Keratinocyte (primary cell): ENCODE results near the gene ETAA1. TPM values are rescaled to one million over a fixed set of nuclear protein-coding genes. Genes with fewer than 3 reads are reported as not detected.

Source experiments
- DNase-seq: peaks from one replicate; pipeline ENCODE4 v3.0.0-alpha.2; 2011; ENCODE audit warnings: low read depth, missing footprints, low spot score
- FAIRE-seq: peaks from 2 replicates; lab custom pipeline; 2011; peaks lifted over from hg19 to GRCh38; lab: Jason Lieb, UNC
- H2AFZ ChIP-seq: 2 replicates; pipeline ENCODE4 v1.6.0; 2012; ENCODE audit warnings: low read length, control low read depth, inconsistent platforms; ENCODE audit not compliant: control insufficient read depth
- H3K27ac ChIP-seq: 2 replicates; pipeline ENCODE4 v1.5.1; 2011; ENCODE audit warnings: low read length; ENCODE audit not compliant: control insufficient read depth, insufficient read depth
- H3K27me3 ChIP-seq: 3 replicates; pipeline ENCODE4 v1.6.0; 2011; ENCODE audit warnings: low read length; ENCODE audit not compliant: control insufficient read depth, insufficient read depth; ENCODE audit errors: extremely low read depth
- H3K36me3 ChIP-seq, 2 experiments: 2 replicates in 1 of 2; 3 replicates in 1 of 2; pipeline ENCODE4 v1.5.1; 2011; ENCODE audit warnings: low read length in 2 of 2, mild to moderate bottlenecking in 1 of 2; ENCODE audit not compliant: control insufficient read depth in 2 of 2, insufficient read depth in 2 of 2; ENCODE audit errors: extremely low read depth in 1 of 2
- H3K4me1 ChIP-seq: 3 replicates; pipeline ENCODE4 v1.5.1; 2011; ENCODE audit warnings: low read length; ENCODE audit not compliant: control insufficient read depth, insufficient read depth; ENCODE audit errors: extremely low read depth
- H3K4me2 ChIP-seq: 3 replicates; pipeline ENCODE4 v1.6.0; 2011; ENCODE audit warnings: low read depth, low read length; ENCODE audit not compliant: control insufficient read depth, insufficient read depth; ENCODE audit errors: extremely low read depth
- H3K4me3 ChIP-seq, 3 experiments: fragments of 200-600 bp in 1 of 3; sonication (generic) in 1 of 3; 2 replicates in 2 of 3; 3 replicates in 1 of 3; pipeline ENCODE4 v1.5.1; 2011 to 2016; ENCODE audit warnings: low read length in 3 of 3, mild to moderate bottlenecking in 3 of 3, control low read depth in 2 of 3, inconsistent platforms in 1 of 3, low read depth in 1 of 3, mixed read lengths in 1 of 3, mixed run types in 1 of 3, moderate library complexity in 1 of 3; ENCODE audit not compliant: control insufficient read depth in 2 of 3, insufficient read depth in 2 of 3; ENCODE audit errors: extremely low read depth in 1 of 3
- H3K79me2 ChIP-seq: 2 replicates; pipeline ENCODE4 v1.6.0; 2012; ENCODE audit warnings: low read length; ENCODE audit not compliant: control insufficient read depth, insufficient read depth
- H3K9ac ChIP-seq: 3 replicates; pipeline ENCODE4 v1.6.0; 2011; ENCODE audit warnings: low read length; ENCODE audit not compliant: control insufficient read depth, insufficient read depth; ENCODE audit errors: extremely low read depth
- H3K9me1 ChIP-seq: 3 replicates; pipeline ENCODE4 v1.6.0; 2011; ENCODE audit warnings: low read length; ENCODE audit not compliant: control insufficient read depth, insufficient read depth; ENCODE audit errors: extremely low read depth
- H3K9me3 ChIP-seq: 2 replicates; pipeline ENCODE4 v1.5.1; 2012; ENCODE audit warnings: low read depth, low read length; ENCODE audit not compliant: control insufficient read depth
- H4K20me1 ChIP-seq: 3 replicates; pipeline ENCODE4 v1.6.0; 2011; ENCODE audit warnings: low read length; ENCODE audit not compliant: control insufficient read depth, insufficient read depth; ENCODE audit errors: extremely low read depth
- EZH2 ChIP-seq: IDR thresholded peaks from one replicate; pipeline ENCODE4 v1.6.1; 2012; ENCODE audit warnings: inconsistent platforms, mild to moderate bottlenecking, low read length, moderate library complexity
- dilution Hi-C: fragments of 300-500 bp; cut with MboI; formaldehyde crosslinking; loops from one replicate; pipeline ENCODE4 v1.7.0; 2020; ENCODE audit warnings: low sequenced_read_pairs; ENCODE audit not compliant: extremely low pct_ligation_motif_present
- polyA plus RNA-seq, 5 experiments: library from polyadenylated mRNA; depleted of rRNA in 3 of 5; stranded (reverse) in 3 of 5; stranded (forward) in 1 of 5; unstranded in 1 of 5; fragments of >200 nt; gene quantifications; 1 replicate in 1 of 5; 2 replicates in 3 of 5; 3 replicates in 1 of 5; pipeline versions ENCODE4 v1.2.1 to v1.2.3, GENCODE V29; 2011 to 2012; ENCODE audit warnings: missing spikeins in 2 of 5, low read depth in 1 of 5, low replicate concordance in 1 of 5
- TF ChIP-seq, protein P1 (sequence below), 3 experiments: IDR thresholded peaks in 1 of 3; conservative IDR thresholded peaks in 1 of 3; optimal IDR thresholded peaks in 1 of 3; 2 replicates in 2 of 3; 3 replicates in 1 of 3; pipeline versions ENCODE3 to v1.5.1; 2011; ENCODE audit warnings: low read length in 3 of 3, mild to moderate bottlenecking in 3 of 3, moderate library complexity in 2 of 3, control low read depth in 1 of 3, inconsistent platforms in 1 of 3; ENCODE audit not compliant: insufficient read depth in 2 of 3; ENCODE audit errors: extremely low read depth in 1 of 3

Gene ETAA1
- polyA plus RNA-seq, 1 donor (not counting 4 experiments of a cell fraction or from before 2014, with no cell fraction given): 11.5 TPM

DNA sequence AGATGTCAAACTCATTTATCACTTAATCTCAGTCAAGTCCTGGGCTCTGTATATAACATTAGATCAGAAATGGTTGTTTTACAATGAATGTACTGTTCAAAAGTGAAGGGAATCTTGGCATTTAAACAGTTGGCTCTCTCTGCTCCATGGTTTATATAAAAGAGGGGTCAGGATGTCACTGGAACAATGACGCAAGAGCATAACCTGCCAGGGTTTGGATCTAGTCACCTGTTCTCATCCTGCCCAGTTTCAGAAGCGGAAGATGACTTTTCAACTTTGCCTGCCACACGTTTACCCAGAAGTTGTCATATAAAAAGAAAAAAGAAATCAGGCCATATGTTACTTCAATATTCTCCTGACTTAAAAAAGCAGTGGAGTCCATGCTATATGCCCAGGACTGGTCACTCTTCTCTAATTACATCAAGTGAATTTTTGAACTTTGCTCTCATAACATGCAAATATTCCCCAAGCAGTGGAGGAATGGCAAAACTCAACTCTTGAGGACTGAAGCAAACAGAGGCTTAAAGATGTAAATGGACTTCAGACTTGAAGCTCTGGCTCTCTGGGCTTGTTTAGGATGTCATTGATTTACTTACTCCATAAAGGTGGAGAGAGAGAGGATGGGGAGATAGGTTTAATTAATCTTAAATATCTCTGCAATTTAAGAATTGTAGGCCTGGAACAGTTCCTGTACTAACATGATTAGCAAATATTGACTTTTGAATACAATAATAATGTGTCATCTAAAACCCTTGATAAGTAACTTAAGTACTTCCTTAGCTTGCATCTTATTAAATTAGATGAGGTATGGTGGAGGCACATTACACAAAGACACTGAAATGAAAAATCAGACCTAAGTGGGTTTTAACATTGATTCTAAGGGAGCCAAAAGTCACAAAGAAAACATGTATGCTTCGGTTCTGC lies 58.3 kb downstream of the ETAA1 start:
- FAIRE-seq (no peak), DNase-seq (no peak)
- H3K9me3 ChIP-seq: peaks cover 1% of the 10 kb centered on the region
- no peaks in the 10 kb centered on the region for H3K79me2 ChIP-seq
- H3K4me3 ChIP-seq: no peak overlapping the region
- H3K4me2 ChIP-seq: no peak overlapping the region
- peaks cover 38% of the 10 kb centered on the region for H3K4me1 ChIP-seq
- no peak for TF ChIP-seq EZH2
- TF ChIP-seq, protein P1, sequence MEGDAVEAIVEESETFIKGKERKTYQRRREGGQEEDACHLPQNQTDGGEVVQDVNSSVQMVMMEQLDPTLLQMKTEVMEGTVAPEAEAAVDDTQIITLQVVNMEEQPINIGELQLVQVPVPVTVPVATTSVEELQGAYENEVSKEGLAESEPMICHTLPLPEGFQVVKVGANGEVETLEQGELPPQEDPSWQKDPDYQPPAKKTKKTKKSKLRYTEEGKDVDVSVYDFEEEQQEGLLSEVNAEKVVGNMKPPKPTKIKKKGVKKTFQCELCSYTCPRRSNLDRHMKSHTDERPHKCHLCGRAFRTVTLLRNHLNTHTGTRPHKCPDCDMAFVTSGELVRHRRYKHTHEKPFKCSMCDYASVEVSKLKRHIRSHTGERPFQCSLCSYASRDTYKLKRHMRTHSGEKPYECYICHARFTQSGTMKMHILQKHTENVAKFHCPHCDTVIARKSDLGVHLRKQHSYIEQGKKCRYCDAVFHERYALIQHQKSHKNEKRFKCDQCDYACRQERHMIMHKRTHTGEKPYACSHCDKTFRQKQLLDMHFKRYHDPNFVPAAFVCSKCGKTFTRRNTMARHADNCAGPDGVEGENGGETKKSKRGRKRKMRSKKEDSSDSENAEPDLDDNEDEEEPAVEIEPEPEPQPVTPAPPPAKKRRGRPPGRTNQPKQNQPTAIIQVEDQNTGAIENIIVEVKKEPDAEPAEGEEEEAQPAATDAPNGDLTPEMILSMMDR (optimal IDR thresholded peaks at IDR 0.05 in 1 of 3, IDR thresholded peaks at IDR 0.05 in 1 of 3, conservative IDR thresholded peaks at IDR 0.05 in 1 of 3; ENCODE audit: extremely low read depth in 1 of 3, insufficient read depth in 2 of 3, low read length in 3 of 3): no peak
- no peaks in the 10 kb centered on the region for H3K36me3 ChIP-seq
- no peaks in the 10 kb centered on the region for H3K9me1 ChIP-seq
- no peaks in the 10 kb centered on the region for H4K20me1 ChIP-seq
- dilution Hi-C loops: no loop called here
- H2AFZ ChIP-seq: no peak overlapping the region
- H3K27ac ChIP-seq: no peak overlapping the region
- no peaks in the 10 kb centered on the region for H3K27me3 ChIP-seq
- H3K9ac ChIP-seq: no peak overlapping the region

DNA sequence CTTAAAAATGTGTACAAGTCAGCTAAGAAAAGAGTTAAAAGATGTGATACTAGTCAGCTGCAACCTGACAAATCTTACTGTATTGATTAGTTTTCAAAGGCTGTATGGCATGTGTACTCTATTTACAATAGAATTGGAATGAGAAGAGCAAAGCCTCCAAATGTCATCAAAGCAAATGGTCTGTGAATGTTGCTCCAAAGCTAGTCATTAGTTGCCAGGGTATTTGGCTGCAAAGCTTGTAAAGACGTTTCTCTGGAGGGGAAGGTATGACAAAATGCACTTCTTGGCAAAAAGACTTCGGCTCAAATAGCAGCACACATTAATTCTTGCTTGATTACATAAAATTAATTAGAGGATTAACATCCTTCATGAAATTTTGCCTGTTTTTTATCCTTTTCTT lies 59.3 kb downstream of the ETAA1 start:
- no peaks in the 10 kb centered on the region for H4K20me1 ChIP-seq
- H3K27ac ChIP-seq: no peak overlapping the region
- no peaks in the 10 kb centered on the region for H3K27me3 ChIP-seq
- H2AFZ ChIP-seq: no peak overlapping the region
- TF ChIP-seq, protein P1 (optimal IDR thresholded peaks at IDR 0.05 in 1 of 3, IDR thresholded peaks at IDR 0.05 in 1 of 3, conservative IDR thresholded peaks at IDR 0.05 in 1 of 3; ENCODE audit: extremely low read depth in 1 of 3, insufficient read depth in 2 of 3, low read length in 3 of 3): no peak
- no peak for TF ChIP-seq EZH2
- H3K9me1 ChIP-seq: no peaks in the 10 kb centered on the region
- H3K4me1 ChIP-seq: peaks cover 29% of the 10 kb centered on the region
- no peak overlapping the region for H3K4me3 ChIP-seq
- FAIRE-seq: no peak
- H3K79me2 ChIP-seq: no peaks in the 10 kb centered on the region
- dilution Hi-C loops: no loop called here
- no peak overlapping the region for H3K9ac ChIP-seq
- DNase-seq: no peak
- H3K9me3 ChIP-seq: peaks cover 1% of the 10 kb centered on the region
- no peak overlapping the region for H3K4me2 ChIP-seq
- no peaks in the 10 kb centered on the region for H3K36me3 ChIP-seq
